DLD1 (cell line): ENCODE data around the gene UROC1.

ENCODE experiments used
- in situ Hi-C: cut with HindIII; loops from 2 replicates; pipeline ENCODE4 v1.10.0; 2017; ENCODE audit warnings: low sequenced_read_pairs

Gene UROC1

GRCh38 chr3:126464494-126464893, 53.1 kb downstream of the UROC1 start:
- in situ Hi-C loops = no loop called here

GRCh38 chr3:126464093-126464492, 53.5 kb downstream of the UROC1 start:
- in situ Hi-C loops = no loop called here

- in situ Hi-C loops = no loop called here
Measured at GRCh38 chr3:126463521-126463920, 54.1 kb downstream of the UROC1 start.

GRCh38 chr3:126461450-126462070, 56.0 kb downstream of the UROC1 start:
- in situ Hi-C loops = no loop called here

- in situ Hi-C loops = no loop called here
Measured at GRCh38 chr3:126460381-126460780, 57.2 kb downstream of the UROC1 start.

- in situ Hi-C loops = no loop called here
Measured at GRCh38 chr3:126459763-126460127, 57.8 kb downstream of the UROC1 start.

- in situ Hi-C loops = no loop called here
Measured at GRCh38 chr3:126459111-126459762, 58.3 kb downstream of the UROC1 start.

GRCh38 chr3:126456766-126457388, 60.7 kb downstream of the UROC1 start:
- in situ Hi-C loops = no loop called here

GRCh38 chr3:126456211-126456610, 61.4 kb downstream of the UROC1 start:
- in situ Hi-C loops = no loop called here

GRCh38 chr3:126454437-126455198, 63.0 kb downstream of the UROC1 start:
- in situ Hi-C loops = no loop called here

- in situ Hi-C loops = no loop called here
Measured at GRCh38 chr3:126454025-126454424, 63.5 kb downstream of the UROC1 start.

- in situ Hi-C loops = no loop called here
Measured at GRCh38 chr3:126452213-126452612, 65.4 kb downstream of the UROC1 start.

GRCh38 chr3:126451511-126451910, 66.1 kb downstream of the UROC1 start:
- in situ Hi-C loops = no loop called here

GRCh38 chr3:126450744-126451143, 66.8 kb downstream of the UROC1 start:
- in situ Hi-C loops = no loop called here

- in situ Hi-C loops = no loop called here
Measured at GRCh38 chr3:126450219-126450618, 67.4 kb downstream of the UROC1 start.

- in situ Hi-C loops = no loop called here
Measured at GRCh38 chr3:126449621-126450051, 67.9 kb downstream of the UROC1 start.

- in situ Hi-C loops = no loop called here
Measured at GRCh38 chr3:126448893-126449180, 68.7 kb downstream of the UROC1 start.

- in situ Hi-C loops = no loop called here
Measured at GRCh38 chr3:126448136-126448892, 69.3 kb downstream of the UROC1 start.

- in situ Hi-C loops = no loop called here
Measured at GRCh38 chr3:126447456-126448106, 70.0 kb downstream of the UROC1 start.

GRCh38 chr3:126446791-126447190, 70.8 kb downstream of the UROC1 start:
- in situ Hi-C loops = no loop called here

- in situ Hi-C loops = no loop called here
Measured at GRCh38 chr3:126446301-126446700, 71.3 kb downstream of the UROC1 start.
